ENCODE results near the gene CYP27A1. TPM values are rescaled to one million over a fixed set of nuclear protein-coding genes. Genes with fewer than 3 reads are reported as not detected.

CYP27A1 gene
- total RNA-seq, 1 experiment from 2014 or later: 0.94 TPM

DNA sequence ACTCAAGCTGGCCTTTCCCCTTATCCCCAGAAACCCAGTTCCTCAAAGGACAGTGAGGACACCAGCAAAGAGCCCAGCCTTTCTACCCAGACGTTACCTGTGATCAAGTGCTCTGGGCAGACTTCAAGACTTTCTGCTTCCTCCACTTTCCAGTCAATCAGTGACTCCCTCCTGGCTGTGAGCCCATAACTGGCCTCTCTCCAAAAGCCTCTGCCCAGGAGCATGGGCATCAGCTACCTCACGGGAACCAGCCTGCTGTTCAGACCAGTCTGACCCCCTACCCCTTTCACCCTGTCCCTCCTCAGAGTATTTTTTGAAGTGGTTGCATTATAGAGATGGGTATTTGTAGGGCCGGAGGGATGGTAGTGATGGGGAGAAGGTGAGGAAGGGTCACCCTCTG lies 27.7 kb upstream of the CYP27A1 start:
- Histone ChIP-seq H3K4me2 (no peak overlapping the region), H3K9me2 (ENCODE audit: insufficient read depth) (no peaks in the 10 kb centered on the region), H3K27ac (no peak overlapping the region), H3K4me1 (replicated peaks; ENCODE audit: insufficient read depth) (no peaks in the 10 kb centered on the region), H2AFZ (no peak overlapping the region), H3K27me3 (ENCODE audit: insufficient read depth, low read depth) (no peaks in the 10 kb centered on the region), H4K20me1 (ENCODE audit: insufficient read depth) (no peaks in the 10 kb centered on the region), H3F3A (ENCODE audit: insufficient read depth, low read depth) (no peaks in the 10 kb centered on the region; the same call in 1 of the 2 replicates), H3K9me3 (ENCODE audit: insufficient read depth, low read depth) (no peaks in the 10 kb centered on the region), H3K79me2 (ENCODE audit: low read depth) (no peaks in the 10 kb centered on the region), H3K4me3 (no peak overlapping the region), H3K36me3 (ENCODE audit: low read depth) (peaks cover 6% of the 10 kb centered on the region; the same call in 1 of the 2 replicates)
- POLR2A ChIA-PET (ENCODE audit: unreplicated experiment): interaction anchor here (0.7 kb wide), 1 partner anchor 376 kb away, joined by 7 read pairs; no protein-coding TSS in a partner anchor
- TF ChIP-seq, protein P1, sequence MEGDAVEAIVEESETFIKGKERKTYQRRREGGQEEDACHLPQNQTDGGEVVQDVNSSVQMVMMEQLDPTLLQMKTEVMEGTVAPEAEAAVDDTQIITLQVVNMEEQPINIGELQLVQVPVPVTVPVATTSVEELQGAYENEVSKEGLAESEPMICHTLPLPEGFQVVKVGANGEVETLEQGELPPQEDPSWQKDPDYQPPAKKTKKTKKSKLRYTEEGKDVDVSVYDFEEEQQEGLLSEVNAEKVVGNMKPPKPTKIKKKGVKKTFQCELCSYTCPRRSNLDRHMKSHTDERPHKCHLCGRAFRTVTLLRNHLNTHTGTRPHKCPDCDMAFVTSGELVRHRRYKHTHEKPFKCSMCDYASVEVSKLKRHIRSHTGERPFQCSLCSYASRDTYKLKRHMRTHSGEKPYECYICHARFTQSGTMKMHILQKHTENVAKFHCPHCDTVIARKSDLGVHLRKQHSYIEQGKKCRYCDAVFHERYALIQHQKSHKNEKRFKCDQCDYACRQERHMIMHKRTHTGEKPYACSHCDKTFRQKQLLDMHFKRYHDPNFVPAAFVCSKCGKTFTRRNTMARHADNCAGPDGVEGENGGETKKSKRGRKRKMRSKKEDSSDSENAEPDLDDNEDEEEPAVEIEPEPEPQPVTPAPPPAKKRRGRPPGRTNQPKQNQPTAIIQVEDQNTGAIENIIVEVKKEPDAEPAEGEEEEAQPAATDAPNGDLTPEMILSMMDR (conservative IDR thresholded peaks at IDR 0.05): no peak
- TF ChIP-seq EZH2 (IDR thresholded peaks at IDR 0.05; ENCODE audit: low read depth): no peak
- intact Hi-C loops (cut with micrococcal nuclease; ENCODE audit: unreplicated experiment): no loop called here
- no TSS peak for BruUV-seq (replicated peaks)
- no peak for DNase-seq
- CTCF ChIA-PET: no interaction called here

DNA sequence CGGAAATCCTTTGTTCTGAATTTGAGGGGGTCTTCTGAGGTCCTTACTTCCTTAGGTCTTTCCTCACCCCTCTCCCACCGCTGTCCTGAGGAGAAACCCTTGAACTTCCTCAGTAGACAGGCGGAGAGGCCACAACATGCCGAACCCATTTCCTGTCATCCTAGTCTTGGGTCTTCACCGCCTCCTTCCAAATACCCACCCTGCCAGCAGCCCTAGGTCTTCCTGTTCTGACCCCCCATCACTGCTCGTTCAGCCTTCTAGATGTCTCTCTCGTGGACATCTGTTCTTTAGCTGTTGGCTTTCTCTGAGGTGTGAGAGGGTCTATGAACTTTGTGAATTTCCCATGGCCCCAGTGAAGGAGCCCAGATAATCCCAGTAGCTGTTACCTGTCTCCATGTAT lies 27.2 kb upstream of the CYP27A1 start:
- CTCF ChIA-PET: no interaction called here

GRCh38 chr2:218755198-218755566 lies 26.8 kb upstream of the CYP27A1 start:
- H3F3A ChIP-seq (ENCODE audit: insufficient read depth, low read depth): no peaks in the 10 kb centered on the region; the same call in 1 of the 2 replicates
- H4K20me1 ChIP-seq (ENCODE audit: insufficient read depth): no peaks in the 10 kb centered on the region
- ChIA-PET CTCF (no interaction called here), POLR2A (ENCODE audit: unreplicated experiment) (no interaction called here)
- intact Hi-C loops (cut with micrococcal nuclease; ENCODE audit: unreplicated experiment): no loop called here
- no peak overlapping the region for H3K27ac ChIP-seq
- H3K4me1 ChIP-seq (replicated peaks; ENCODE audit: insufficient read depth): no peaks in the 10 kb centered on the region
- no TSS peak for BruUV-seq (replicated peaks)
- no peak for TF ChIP-seq EZH2 (IDR thresholded peaks at IDR 0.05; ENCODE audit: low read depth)
- TF ChIP-seq, protein P1 (conservative IDR thresholded peaks at IDR 0.05): no peak
- no peak overlapping the region for H2AFZ ChIP-seq
- no peaks in the 10 kb centered on the region for H3K9me3 ChIP-seq (ENCODE audit: insufficient read depth, low read depth)
- no peaks in the 10 kb centered on the region; the same call in 1 of the 2 replicates for H3K36me3 ChIP-seq (ENCODE audit: low read depth)
- H3K9me2 ChIP-seq (ENCODE audit: insufficient read depth): no peaks in the 10 kb centered on the region
- H3K4me2 ChIP-seq: no peak overlapping the region
- H3K79me2 ChIP-seq (ENCODE audit: low read depth): no peaks in the 10 kb centered on the region
- no peak for DNase-seq
- H3K27me3 ChIP-seq (ENCODE audit: insufficient read depth, low read depth): no peaks in the 10 kb centered on the region
- no peak overlapping the region for H3K4me3 ChIP-seq

More for the DNA sequence above, 27.2 kb upstream of the CYP27A1 start:
- Histone ChIP-seq H3K4me3 (no peak overlapping the region), H3K36me3 (ENCODE audit: low read depth) (peaks cover 1% of the 10 kb centered on the region; the same call in 1 of the 2 replicates), H3K4me2 (no peak overlapping the region), H3K79me2 (ENCODE audit: low read depth) (no peaks in the 10 kb centered on the region), H3F3A (ENCODE audit: insufficient read depth, low read depth) (no peaks in the 10 kb centered on the region; the same call in 1 of the 2 replicates), H3K27ac (no peak overlapping the region), H4K20me1 (ENCODE audit: insufficient read depth) (no peaks in the 10 kb centered on the region), H3K9me2 (ENCODE audit: insufficient read depth) (no peaks in the 10 kb centered on the region), H2AFZ (no peak overlapping the region), H3K9me3 (ENCODE audit: insufficient read depth, low read depth) (no peaks in the 10 kb centered on the region), H3K4me1 (replicated peaks; ENCODE audit: insufficient read depth) (no peaks in the 10 kb centered on the region), H3K27me3 (ENCODE audit: insufficient read depth, low read depth) (no peaks in the 10 kb centered on the region)
- no TSS peak for BruUV-seq (replicated peaks)
- TF ChIP-seq, protein P1 (conservative IDR thresholded peaks at IDR 0.05): no peak
- TF ChIP-seq EZH2 (IDR thresholded peaks at IDR 0.05; ENCODE audit: low read depth): no peak
- POLR2A ChIA-PET (ENCODE audit: unreplicated experiment): no interaction called here
- intact Hi-C loops (cut with micrococcal nuclease; ENCODE audit: unreplicated experiment): no loop called here
- no peak for DNase-seq

Data from PC-9 (cell line).